Activated CD4-positive, alpha-beta memory T cell treated with anti-CD3 and anti-CD28 coated beads for 36 hours (primary cell): ENCODE data around the gene S100A1. TPM values are rescaled to one million over a fixed set of nuclear protein-coding genes. Genes with fewer than 3 reads are reported as not detected.
"Not testable (repeated sequence)": the region's sequence is repeated elsewhere in the genome, so short reads cannot be mapped to it uniquely, and the experiment has no call there.

Source experiments
- CTCF ChIA-PET: fragments of 350-600 bp; sonication (Branson Sonifier 250); formaldehyde crosslinking; loops from one replicate; lab custom pipeline; 2021; ENCODE audit warnings: antibody characterized with exemption, inconsistent platforms; lab: Charles Lee
- POLR2A ChIA-PET: fragments of 350-600 bp; sonication (Branson Sonifier 250); formaldehyde crosslinking; loops from one replicate; lab custom pipeline; 2021; ENCODE audit warnings: antibody characterized with exemption; lab: Charles Lee
- DNase-seq: peaks from one replicate; pipeline ENCODE4 v3.0.0-alpha.2; 2020
- H3K27ac Mint-ChIP-seq: one replicate; pipeline ENCODE4 v1.8.0; 2021; ENCODE audit warnings: mixed read lengths
- H3K27me3 Mint-ChIP-seq: one replicate; pipeline ENCODE4 v1.8.0; 2021; ENCODE audit warnings: mixed read lengths
- H3K36me3 Mint-ChIP-seq: one replicate; pipeline ENCODE4 v1.8.0; 2021; ENCODE audit warnings: mixed read lengths
- H3K4me1 Mint-ChIP-seq: one replicate; pipeline ENCODE4 v1.8.0; 2021; ENCODE audit warnings: low read depth, mixed read lengths
- H3K4me3 Mint-ChIP-seq: one replicate; pipeline ENCODE4 v1.8.0; 2021; ENCODE audit warnings: mild to moderate bottlenecking, mixed read lengths
- H3K9me3 Mint-ChIP-seq: one replicate; pipeline ENCODE4 v1.8.0; 2021; ENCODE audit warnings: mixed read lengths
- intact Hi-C: fragments of 100-400 bp; cut with micrococcal nuclease; formaldehyde crosslinking; loops from one replicate; pipeline ENCODE4 v1.15.1; 2023
- total RNA-seq, 2 experiments: library from RNA; stranded (reverse); gene quantifications; one replicate each; pipeline ENCODE4 v1.2.3, GENCODE V29; 2021

S100A1 gene
- total RNA-seq, 2 experiments from 2014 or later = not detected

- Mint-ChIP-seq H3K9me3 (no peaks in the 10 kb centered on the region), H3K27me3 (no peaks in the 10 kb centered on the region), H3K4me3 (peak overlapping the region; percentile 93), H3K27ac (peak overlapping the region; percentile 82), H3K36me3 (peaks cover 35% of the 10 kb centered on the region), H3K4me1 (peaks cover 17% of the 10 kb centered on the region)
- intact Hi-C loops = loop anchor here (5.0 to 10.0 kb wide), 2 partner anchors 92 to 1345 kb away; partner anchors contain the start of genes S100A2 and ZBTB7B
- no peak for DNase-seq
- ChIA-PET CTCF (interaction anchor here (1.0 to 1.7 kb wide), 6 partner anchors 13 to 149 kb away, joined by 3 to 6 read pairs (median 4); partner anchors contain the start of gene CHTOP), POLR2A (interaction anchor here (0.6 to 2.6 kb wide), 5 partner anchors 11 to 331 kb away, joined by 4 to 12 read pairs (median 7); partner anchors contain the start of genes CHTOP, ILF2 and RPS27)
Measured at GRCh38 chr1:153659656-153660055, 31.4 kb downstream of the S100A1 start.

- Mint-ChIP-seq H3K4me1 (peaks cover 17% of the 10 kb centered on the region), H3K4me3 (no peak overlapping the region), H3K9me3 (no peaks in the 10 kb centered on the region), H3K36me3 (peaks cover 50% of the 10 kb centered on the region), H3K27ac (no peak overlapping the region), H3K27me3 (no peaks in the 10 kb centered on the region)
- intact Hi-C loops = no loop called here
- ChIA-PET CTCF (no interaction called here), POLR2A (interaction anchor here (0.7 to 1.5 kb wide), 3 partner anchors 14 to 126 kb away, joined by 3 read pairs; partner anchors contain the start of gene S100A6)
- DNase-seq = no peak
Measured at GRCh38 chr1:153661111-153661708, 33.0 kb downstream of the S100A1 start.

- no peak overlapping the region for H3K4me3 Mint-ChIP-seq
- ChIA-PET POLR2A (interaction anchor here (1.0 to 1.5 kb wide), 2 partner anchors 15 to 127 kb away, joined by 3 read pairs; partner anchors contain the start of gene S100A6), CTCF (interaction anchor here (0.7 to 1.4 kb wide), 2 partner anchors 9 to 90 kb away, joined by 3 to 5 read pairs; no protein-coding TSS in a partner anchor)
- DNase-seq = no peak
- intact Hi-C loops = no loop called here
- H3K9me3 Mint-ChIP-seq = no peaks in the 10 kb centered on the region
- H3K27ac Mint-ChIP-seq = no peak overlapping the region
- no peaks in the 10 kb centered on the region for H3K27me3 Mint-ChIP-seq
- peaks cover 53% of the 10 kb centered on the region for H3K36me3 Mint-ChIP-seq
- H3K4me1 Mint-ChIP-seq = peaks cover 17% of the 10 kb centered on the region
Measured at GRCh38 chr1:153662269-153662668, 34.0 kb downstream of the S100A1 start.

- peak; percentile 22 for DNase-seq
- ChIA-PET POLR2A (no interaction called here), CTCF (no interaction called here)
- peaks cover 63% of the 10 kb centered on the region for H3K36me3 Mint-ChIP-seq
- H3K27me3 Mint-ChIP-seq = no peaks in the 10 kb centered on the region
- H3K9me3 Mint-ChIP-seq = no peaks in the 10 kb centered on the region
- H3K4me1 Mint-ChIP-seq = peaks cover 25% of the 10 kb centered on the region
- H3K27ac Mint-ChIP-seq = peak overlapping the region; percentile 7
- no peak overlapping the region for H3K4me3 Mint-ChIP-seq
- intact Hi-C loops = no loop called here
Measured at GRCh38 chr1:153663211-153663610, 35.0 kb downstream of the S100A1 start.

- POLR2A ChIA-PET = interaction anchor here (0.7 to 3.1 kb wide), 3 partner anchors 9 to 136 kb away, joined by 3 to 16 read pairs (median 3); partner anchors contain the start of gene SNAPIN
- CTCF ChIA-PET = no interaction called here
- H3K27me3 Mint-ChIP-seq = no peaks in the 10 kb centered on the region
Measured at GRCh38 chr1:153667439-153667838, 39.2 kb downstream of the S100A1 start.

GRCh38 chr1:153668672-153669071 is 40.4 kb downstream of the S100A1 start:
- H3K27ac Mint-ChIP-seq, H3K4me3 Mint-ChIP-seq, H3K27me3 Mint-ChIP-seq, DNase-seq, intact Hi-C loops, H3K9me3 Mint-ChIP-seq: not testable (repeated sequence)
- Mint-ChIP-seq H3K4me1 (peaks cover 31% of the 10 kb centered on the region), H3K36me3 (peaks cover 56% of the 10 kb centered on the region)
- ChIA-PET POLR2A (interaction anchor here (0.6 to 3.1 kb wide), 2 partner anchors 10 to 322 kb away, joined by 3 to 16 read pairs; partner anchors contain the start of genes RPS27 and SNAPIN), CTCF (interaction anchor here (0.6 to 1.3 kb wide), 3 partner anchors 42 to 318 kb away, joined by 3 to 4 read pairs (median 3); partner anchors contain the start of gene RAB13)

More at GRCh38 chr1:153667439-153667838, 39.2 kb downstream of the S100A1 start:
- DNase-seq = no peak
- peaks cover 64% of the 10 kb centered on the region for H3K36me3 Mint-ChIP-seq
- no peak overlapping the region for H3K4me3 Mint-ChIP-seq
- peaks cover 31% of the 10 kb centered on the region for H3K4me1 Mint-ChIP-seq
- no peaks in the 10 kb centered on the region for H3K9me3 Mint-ChIP-seq
- H3K27ac Mint-ChIP-seq = peak overlapping the region; percentile 55
- intact Hi-C loops = no loop called here

GRCh38 chr1:153669606-153670005 is 41.4 kb downstream of the S100A1 start:
- ChIA-PET POLR2A (interaction anchor here (3.0 to 3.1 kb wide), 2 partner anchors 11 to 35 kb away, joined by 16 to 19 read pairs; partner anchors contain the start of genes CHTOP and SNAPIN), CTCF (no interaction called here)
- H3K36me3 Mint-ChIP-seq = peaks cover 48% of the 10 kb centered on the region

GRCh38 chr1:153670257-153670858 is 42.1 kb downstream of the S100A1 start:
- no peak overlapping the region for H3K27ac Mint-ChIP-seq
- intact Hi-C loops = loop anchor here (2.0 kb wide), 4 partner anchors 56 to 320 kb away; partner anchors contain the start of genes GATAD2B and RPS27
- H3K9me3 Mint-ChIP-seq = no peaks in the 10 kb centered on the region
- peaks cover 31% of the 10 kb centered on the region for H3K4me1 Mint-ChIP-seq
- ChIA-PET POLR2A (interaction anchor here (1.0 to 3.0 kb wide), 3 partner anchors 11 to 36 kb away, joined by 3 to 19 read pairs (median 12); partner anchors contain the start of genes CHTOP and SNAPIN), CTCF (no interaction called here)
- DNase-seq = peak; percentile 43
- H3K27me3 Mint-ChIP-seq = no peaks in the 10 kb centered on the region
- H3K4me3 Mint-ChIP-seq = no peak overlapping the region
- H3K36me3 Mint-ChIP-seq = peaks cover 41% of the 10 kb centered on the region

More at GRCh38 chr1:153669606-153670005, 41.4 kb downstream of the S100A1 start:
- H3K27ac Mint-ChIP-seq = no peak overlapping the region
- intact Hi-C loops = loop anchor here (2.0 kb wide), 4 partner anchors 57 to 321 kb away; partner anchors contain the start of genes GATAD2B and RPS27
- no peak for DNase-seq
- peaks cover 31% of the 10 kb centered on the region for H3K4me1 Mint-ChIP-seq
- H3K27me3 Mint-ChIP-seq = no peaks in the 10 kb centered on the region
- no peak overlapping the region for H3K4me3 Mint-ChIP-seq
- H3K9me3 Mint-ChIP-seq = no peaks in the 10 kb centered on the region

GRCh38 chr1:153670859-153671627 is 42.8 kb downstream of the S100A1 start, which contains the start of gene ILF2:
TSS of gene ILF2 (minus strand) at chr1:153670993. CDS start at chr1:153670922, 71 bp downstream.
- Mint-ChIP-seq H3K27me3 (no peaks in the 10 kb centered on the region), H3K4me1 (peaks cover 31% of the 10 kb centered on the region), H3K36me3 (peaks cover 34% of the 10 kb centered on the region), H3K4me3 (no peak within 1 kb of the TSS), H3K9me3 (no peaks in the 10 kb centered on the region), H3K27ac (no peak within 1 kb of the TSS)
- intact Hi-C loops = loop anchor here (1.0 to 2.0 kb wide), 11 partner anchors 13 to 320 kb away; partner anchors contain the start of genes CRTC2, GATAD2B, RPS27 and SNAPIN
- CTCF ChIA-PET = interaction anchor here (0.6 to 2.1 kb wide), 10 partner anchors 9 to 315 kb away, joined by 3 to 14 read pairs (median 3); partner anchors contain the start of genes CHTOP and RAB13
- DNase-seq = peak; percentile 99
- POLR2A ChIA-PET = interaction anchor here (0.6 to 3.0 kb wide), 7 partner anchors 12 to 443 kb away, joined by 3 to 19 read pairs (median 4); partner anchors contain the start of genes CHTOP, JTB and SNAPIN

- peak; percentile 73 for DNase-seq
- ChIA-PET CTCF (interaction anchor here (0.6 to 2.1 kb wide), 17 partner anchors 9 to 314 kb away, joined by 3 to 14 read pairs (median 4); partner anchors contain the start of genes CHTOP and RAB13), POLR2A (interaction anchor here (0.6 to 3.0 kb wide), 12 partner anchors 12 to 486 kb away, joined by 3 to 19 read pairs (median 4); partner anchors contain the start of genes CHTOP, JTB, S100A6 and SNAPIN)
- H3K4me1 Mint-ChIP-seq = peaks cover 31% of the 10 kb centered on the region
- not testable (repeated sequence) for H3K27me3 Mint-ChIP-seq, H3K4me3 Mint-ChIP-seq, H3K27ac Mint-ChIP-seq, H3K9me3 Mint-ChIP-seq
- peaks cover 33% of the 10 kb centered on the region for H3K36me3 Mint-ChIP-seq
- intact Hi-C loops = loop anchor here (1.0 to 2.0 kb wide), 11 partner anchors 13 to 319 kb away; partner anchors contain the start of genes CRTC2, GATAD2B, RPS27 and SNAPIN
Measured at GRCh38 chr1:153671628-153672353, 43.6 kb downstream of the S100A1 start.
